RWPE2 (cell line): ENCODE results near the gene FBLIM1.

Experiments used
- ATAC-seq: fragments of 200-7000 bp; cut with Tn5 transposase; 3 replicates; pipeline ENCODE4 v1.9.1; 2021; ENCODE audit warnings: low read depth
- DNase-seq: peaks from one replicate; pipeline ENCODE4 v3.0.0-alpha.2; 2020; ENCODE audit warnings: low spot score
- H3K27ac ChIP-seq: fragments of 450-650 bp; 2 replicates; pipeline ENCODE4 v1.5.1; 2017; ENCODE audit warnings: mild to moderate bottlenecking; ENCODE audit not compliant: poor library complexity, severe bottlenecking
- H3K27me3 ChIP-seq: fragments of 250-450 bp; sonication (Bioruptor Pico); 2 replicates; pipeline ENCODE4 v1.5.1; 2021; ENCODE audit warnings: mild to moderate bottlenecking, moderate library complexity; ENCODE audit not compliant: insufficient read depth, poor library complexity, severe bottlenecking
- H3K36me3 ChIP-seq: fragments of 250-450 bp; sonication (Bioruptor Pico); 2 replicates; pipeline ENCODE4 v1.5.1; 2020; ENCODE audit warnings: low read depth, mild to moderate bottlenecking, moderate library complexity
- H3K4me1 ChIP-seq: fragments of 250-450 bp; sonication (Bioruptor Pico); 2 replicates; pipeline ENCODE4 v1.5.1; 2021; ENCODE audit warnings: mild to moderate bottlenecking, moderate library complexity; ENCODE audit not compliant: insufficient read depth, poor library complexity, severe bottlenecking
- H3K4me3 ChIP-seq: fragments of 250-450 bp; sonication (Bioruptor Pico); 2 replicates; pipeline ENCODE4 v1.5.1; 2021; ENCODE audit warnings: mild to moderate bottlenecking, moderate library complexity; ENCODE audit not compliant: severe bottlenecking
- H3K9me3 ChIP-seq: fragments of 250-450 bp; sonication (Bioruptor Pico); 2 replicates; pipeline ENCODE4 v1.5.1; 2021; ENCODE audit warnings: mild to moderate bottlenecking, moderate library complexity; ENCODE audit not compliant: severe bottlenecking
- CTCF ChIP-seq: fragments of 450-650 bp; IDR thresholded peaks from one replicate; pipeline ENCODE4 v1.5.1; 2017; ENCODE audit warnings: mild to moderate bottlenecking, moderate library complexity; ENCODE audit not compliant: poor library complexity, severe bottlenecking

The FBLIM1 gene

GRCh38 chr1:15730936-15731335 is 27.7 kb upstream of the FBLIM1 start:
- H3K9me3 ChIP-seq, result no peaks in the 10 kb centered on the region
- no peak for TF ChIP-seq CTCF
- no peak overlapping the region for H3K27ac ChIP-seq
- ATAC-seq (no peak), DNase-seq (peak; percentile 41)
- H3K36me3 ChIP-seq, result peaks cover 40% of the 10 kb centered on the region
- no peaks in the 10 kb centered on the region for H3K4me1 ChIP-seq
- no peaks in the 10 kb centered on the region for H3K27me3 ChIP-seq
- H3K4me3 ChIP-seq, result no peak overlapping the region

- Histone ChIP-seq H3K9me3 (no peaks in the 10 kb centered on the region), H3K27ac (no peak overlapping the region), H3K27me3 (no peaks in the 10 kb centered on the region), H3K4me1 (no peaks in the 10 kb centered on the region), H3K36me3 (peaks cover 39% of the 10 kb centered on the region), H3K4me3 (no peak overlapping the region)
- no peak for TF ChIP-seq CTCF
- DNase-seq, result peak; percentile 75
- ATAC-seq, result no peak
Observed at GRCh38 chr1:15731735-15732685, 26.6 kb upstream of the FBLIM1 start.

DNA sequence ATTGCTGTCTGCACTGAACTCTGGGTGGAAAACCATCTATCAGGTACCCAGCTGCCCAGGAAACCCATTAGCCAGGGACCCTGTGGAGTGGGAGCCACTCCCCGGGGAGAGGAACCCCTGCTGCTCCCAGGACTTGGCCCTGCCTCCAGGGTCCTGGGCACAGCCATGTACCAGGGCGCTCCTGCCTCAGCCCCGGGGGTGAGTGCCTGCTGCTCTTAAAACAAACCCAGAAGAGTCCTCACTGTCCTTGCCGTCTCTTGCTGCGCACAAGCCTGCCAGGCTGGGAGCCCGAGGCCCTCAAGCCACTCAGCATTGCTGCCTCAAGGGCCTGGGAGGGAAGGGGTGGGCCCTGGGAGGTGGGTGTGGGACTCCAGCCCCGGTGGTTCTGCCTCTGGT is 25.9 kb upstream of the FBLIM1 start:
- no peaks in the 10 kb centered on the region for H3K27me3 ChIP-seq
- H3K27ac ChIP-seq, result no peak overlapping the region
- no peak for ATAC-seq
- DNase-seq, result peak; percentile 36
- H3K4me3 ChIP-seq, result no peak overlapping the region
- peaks cover 36% of the 10 kb centered on the region for H3K36me3 ChIP-seq
- H3K4me1 ChIP-seq, result no peaks in the 10 kb centered on the region
- H3K9me3 ChIP-seq, result no peaks in the 10 kb centered on the region
- no peak for TF ChIP-seq CTCF

- no peak overlapping the region for H3K4me3 ChIP-seq
- no peaks in the 10 kb centered on the region for H3K4me1 ChIP-seq
- DNase-seq (peak; percentile 50), ATAC-seq (no peak)
- H3K36me3 ChIP-seq, result peaks cover 30% of the 10 kb centered on the region
- no peak for TF ChIP-seq CTCF
- H3K27me3 ChIP-seq, result no peaks in the 10 kb centered on the region
- no peaks in the 10 kb centered on the region for H3K9me3 ChIP-seq
- no peak overlapping the region for H3K27ac ChIP-seq
Observed at GRCh38 chr1:15733218-15733725, 25.3 kb upstream of the FBLIM1 start.
